A549 (cell line): Measurements from ENCODE around the gene CCT5. TPM values are rescaled to one million over a fixed set of nuclear protein-coding genes. Genes with fewer than 3 reads are reported as not detected.
"Not testable (repeated sequence)": the region's sequence is repeated elsewhere in the genome, so short reads cannot be mapped to it uniquely, and the experiment has no call there.

Experiments
- ATAC-seq, 2 experiments: fragments of 200-7000 bp in 1 of 2; fragments of >200 bp in 1 of 2; cut with Nextera tagmentation in 1 of 2; cut with Tn5 transposase in 1 of 2; 3 replicates each; pipeline versions ENCODE4 v1.8.0 to v1.9.1; 2018 to 2020; ENCODE audit warnings: mild to moderate bottlenecking in 1 of 2, moderate library complexity in 1 of 2
- CTCF ChIA-PET: fragments of 300-600 bp; sonication (Branson Sonifier 250); formaldehyde crosslinking; extraction: SDS; loops from one replicate; lab custom pipeline; 2021; ENCODE audit warnings: antibody characterized with exemption, inconsistent platforms; lab: Yijun Ruan, JAX
- POLR2A ChIA-PET: fragments of 350-600 bp; formaldehyde crosslinking; extraction: SDS; loops from one replicate; lab custom pipeline; 2021; ENCODE audit warnings: antibody characterized with exemption, inconsistent platforms; lab: Yijun Ruan, JAX
- DNase-seq, 2 experiments: peaks; one replicate each; pipeline versions ENCODE4 v3.0.0 to v3.0.0-alpha.2; 2011 to 2016; ENCODE audit warnings: low read depth in 1 of 2, low spot score in 1 of 2
- FAIRE-seq: peaks from 2 replicates; lab custom pipeline; 2011; peaks lifted over from hg19 to GRCh38; lab: Jason Lieb, UNC
- H3K27ac ChIP-seq, 2 experiments: fragments of >200 bp; sonication (Bioruptor Twin); formaldehyde crosslinking; 3 replicates each; pipeline ENCODE4 v1.5.1; 2016 to 2017
- H3K4me1 ChIP-seq: fragments of >200 bp; sonication (Bioruptor Twin); formaldehyde crosslinking; 3 replicates; pipeline ENCODE4 v1.6.1; 2016
- H3K4me2 ChIP-seq: fragments of >200 bp; sonication (Bioruptor Twin); formaldehyde crosslinking; 3 replicates; pipeline ENCODE4 v1.6.1; 2016
- H3K4me3 ChIP-seq: fragments of >200 bp; sonication (Bioruptor Twin); formaldehyde crosslinking; 3 replicates; pipeline ENCODE4 v1.5.1; 2016
- H3K9me3 ChIP-seq: fragments of >200 bp; sonication (Bioruptor Twin); formaldehyde crosslinking; 3 replicates; pipeline ENCODE4 v1.6.1; 2016
- BHLHE40 ChIP-seq: IDR thresholded peaks from 2 replicates; pipeline ENCODE4 v1.6.1; 2012; ENCODE audit warnings: low read depth, low read length, inconsistent platforms
- CBX8 ChIP-seq: fragments of 200-600 bp; sonication (generic); IDR thresholded peaks from 2 replicates; pipeline ENCODE4 v1.6.1; 2016
- CHD2 ChIP-seq: fragments of 150-350 bp; IDR thresholded peaks from 2 replicates; pipeline ENCODE4 v1.6.1; 2014; ENCODE audit warnings: low read length; ENCODE audit not compliant: partially characterized antibody
- EP300 ChIP-seq, 2 experiments: fragments of >200 bp; sonication (Bioruptor Twin); formaldehyde crosslinking; IDR thresholded peaks; 2 replicates in 1 of 2; 3 replicates in 1 of 2; pipeline ENCODE4 v1.6.1; 2016 to 2017
- FOSB ChIP-seq: fragments of 250-450 bp; sonication (Bioruptor Pico); IDR thresholded peaks from 2 replicates; pipeline ENCODE4 v1.5.0; 2020; ENCODE audit warnings: mild to moderate bottlenecking, moderate library complexity
- FOSL2 ChIP-seq, 2 experiments: fragments of 450-650 bp in 1 of 2; fragments of >200 bp in 1 of 2; sonication (Bioruptor Twin) in 1 of 2; formaldehyde crosslinking; IDR thresholded peaks; 2 replicates each; pipeline versions ENCODE4 v1.5.0 to v1.6.1; 2016 to 2020; ENCODE audit warnings: mild to moderate bottlenecking in 1 of 2, moderate library complexity in 1 of 2
- HES2 ChIP-seq: fragments of >200 bp; sonication (Bioruptor Twin); formaldehyde crosslinking; IDR thresholded peaks from 2 replicates; pipeline ENCODE4 v1.6.1; 2016
- HEYL ChIP-seq: fragments of 250-450 bp; sonication (Bioruptor Pico); IDR thresholded peaks from 2 replicates; pipeline ENCODE4 v1.8.0; 2021; ENCODE audit warnings: mild to moderate bottlenecking, moderate library complexity
- MAX ChIP-seq: IDR thresholded peaks from 2 replicates; pipeline ENCODE4 v1.6.1; 2012
- MYC ChIP-seq: IDR thresholded peaks from 2 replicates; pipeline ENCODE4 v1.6.1; 2012; ENCODE audit warnings: mild to moderate bottlenecking, inconsistent platforms, low read length, improper control_type of control experiment, borderline replicate concordance
- NFE2L2 ChIP-seq: fragments of 150-350 bp; conservative IDR thresholded peaks from 2 replicates; pipeline ENCODE4 v1.6.1; 2014; ENCODE audit warnings: low read length
- NR3C1 ChIP-seq: fragments of >200 bp; sonication (Bioruptor Twin); formaldehyde crosslinking; IDR thresholded peaks from 3 replicates; pipeline ENCODE4 v1.6.1; 2017
- POLR2AphosphoS2 ChIP-seq: conservative IDR thresholded peaks from 2 replicates; pipeline ENCODE4 v1.6.1; 2012; ENCODE audit warnings: low read length, improper control_type of control experiment, inconsistent platforms
- RFX5 ChIP-seq: fragments of 450-650 bp; IDR thresholded peaks from 2 replicates; pipeline ENCODE4 v1.7.1; 2014; ENCODE audit warnings: antibody characterized with exemption, mild to moderate bottlenecking, moderate library complexity
- SMC3 ChIP-seq: fragments of >200 bp; sonication (Bioruptor Twin); formaldehyde crosslinking; IDR thresholded peaks from 3 replicates; pipeline ENCODE4 v1.6.1; 2018; ENCODE audit warnings: inconsistent platforms
- ZSCAN20 ChIP-seq: fragments of 250-450 bp; sonication (Bioruptor Pico); IDR thresholded peaks from 2 replicates; pipeline ENCODE4 v1.8.0; 2022; ENCODE audit warnings: mild to moderate bottlenecking, moderate library complexity
- WGBS: methylation state at CpG from one replicate; pipeline ENCODE4 v1.1.6; 2017; ENCODE audit errors: missing lambda C conversion rate; 5-methylcytosine and 5-hydroxymethylcytosine counted together
- polyA plus RNA-seq, 4 experiments: library from polyadenylated mRNA; depleted of rRNA in 3 of 4; stranded (reverse); fragments of >200 nt; fragmentation: RNase III in 1 of 4; extraction: RNeasy Plus Mini Kit Qiagen cat#74134 plus additional on column Dnase treatment in 1 of 4; gene quantifications; 2 replicates in 3 of 4; 3 replicates in 1 of 4; pipeline ENCODE4 v1.2.3, GENCODE V29; 2011 to 2017
- TF ChIP-seq, protein P1 (sequence below): fragments of 250-450 bp; sonication (Bioruptor Pico); IDR thresholded peaks from 2 replicates; pipeline ENCODE4 v1.5.0; 2020; ENCODE audit warnings: low read depth, mild to moderate bottlenecking, moderate library complexity
- TF ChIP-seq, protein P2 (sequence below): IDR thresholded peaks from 2 replicates; pipeline ENCODE4 v1.6.1; 2012
- TF ChIP-seq, protein P3 (sequence below): IDR thresholded peaks from 2 replicates; pipeline ENCODE4 v1.6.1; 2012; ENCODE audit warnings: low read depth, borderline replicate concordance

Gene CCT5
- polyA plus RNA-seq, 2 of the 4 experiments (the other 2 are of a cell fraction) = 730 to 858 TPM

DNA sequence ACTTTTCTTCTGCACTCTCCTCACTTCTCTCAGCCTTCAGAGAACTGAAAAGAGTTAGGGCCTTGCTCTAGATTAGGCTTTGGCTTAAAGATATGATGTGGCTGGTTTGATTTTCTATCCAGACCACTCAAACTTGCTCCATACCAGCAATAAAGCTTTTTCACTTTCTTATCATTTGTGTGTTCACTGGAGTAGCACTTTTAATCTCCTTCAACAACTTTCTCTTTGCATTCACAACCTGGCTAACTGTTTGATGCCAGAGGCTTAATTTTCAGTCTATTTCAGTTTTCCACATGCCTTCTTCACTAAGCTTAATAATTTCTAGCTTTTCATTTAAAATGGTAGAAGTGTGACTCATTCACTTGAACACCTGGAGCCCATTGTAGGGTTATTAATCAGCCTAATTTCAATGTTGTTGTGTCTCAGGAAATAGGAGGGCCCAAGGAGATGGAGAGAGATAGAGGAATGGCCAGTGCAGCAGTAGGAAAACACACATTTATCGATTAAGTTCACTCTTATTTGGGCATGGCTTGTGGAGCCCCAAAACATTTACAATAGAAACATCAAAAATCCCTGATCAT, 6.3 kb upstream of the CCT5 start (continued):
- TF ChIP-seq, protein P1, sequence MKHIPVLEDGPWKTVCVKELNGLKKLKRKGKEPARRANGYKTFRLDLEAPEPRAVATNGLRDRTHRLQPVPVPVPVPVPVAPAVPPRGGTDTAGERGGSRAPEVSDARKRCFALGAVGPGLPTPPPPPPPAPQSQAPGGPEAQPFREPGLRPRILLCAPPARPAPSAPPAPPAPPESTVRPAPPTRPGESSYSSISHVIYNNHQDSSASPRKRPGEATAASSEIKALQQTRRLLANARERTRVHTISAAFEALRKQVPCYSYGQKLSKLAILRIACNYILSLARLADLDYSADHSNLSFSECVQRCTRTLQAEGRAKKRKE (CRISPR knock-in tag) = no peak
- TF ChIP-seq EP300 (IDR thresholded peaks at IDR 0.05) (no peak), HES2 (no peak), NFE2L2 (no peak), NR3C1 (no peak)
- TF ChIP-seq, protein P2, sequence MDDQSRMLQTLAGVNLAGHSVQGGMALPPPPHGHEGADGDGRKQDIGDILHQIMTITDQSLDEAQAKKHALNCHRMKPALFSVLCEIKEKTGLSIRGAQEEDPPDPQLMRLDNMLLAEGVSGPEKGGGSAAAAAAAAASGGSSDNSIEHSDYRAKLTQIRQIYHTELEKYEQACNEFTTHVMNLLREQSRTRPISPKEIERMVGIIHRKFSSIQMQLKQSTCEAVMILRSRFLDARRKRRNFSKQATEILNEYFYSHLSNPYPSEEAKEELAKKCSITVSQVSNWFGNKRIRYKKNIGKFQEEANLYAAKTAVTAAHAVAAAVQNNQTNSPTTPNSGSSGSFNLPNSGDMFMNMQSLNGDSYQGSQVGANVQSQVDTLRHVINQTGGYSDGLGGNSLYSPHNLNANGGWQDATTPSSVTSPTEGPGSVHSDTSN = no peak

GRCh38 chr5:10244342-10244944, 5.6 kb upstream of the CCT5 start:
- TF ChIP-seq POLR2AphosphoS2 = no peak
- FAIRE-seq = no peak
- ChIA-PET CTCF (interaction anchor here (0.6 kb wide), 1 partner anchor 35 kb away, joined by 3 read pairs; no protein-coding TSS in a partner anchor), POLR2A (no interaction called here)
- Histone ChIP-seq H3K27ac (no peak overlapping the region), H3K4me3 (no peak overlapping the region), H3K4me1 (peaks cover 13% of the 10 kb centered on the region), H3K9me3 (no peaks in the 10 kb centered on the region), H3K4me2 (no peak overlapping the region)
- WGBS = 91% methylated on average over 10 of the region's 10 CpGs
- DNase-seq = no peak
- ATAC-seq = no peak

GRCh38 chr5:10246761-10247160, 3.3 kb upstream of the CCT5 start:
- no peak for ATAC-seq
- WGBS = 83% methylated on average over 3 of the region's 3 CpGs
- POLR2A ChIA-PET = no interaction called here
- H3K4me2 ChIP-seq = no peak overlapping the region
- CTCF ChIA-PET = no interaction called here
- no peaks in the 10 kb centered on the region for H3K9me3 ChIP-seq
- no peak overlapping the region for H3K27ac ChIP-seq
- H3K4me3 ChIP-seq = no peak overlapping the region
- no peak for TF ChIP-seq MAX
- no peak for TF ChIP-seq CHD2
- TF ChIP-seq FOSL2 (IDR thresholded peaks at IDR 0.05) = no peak
- no peak for TF ChIP-seq FOSL2 (CRISPR knock-in tag; IDR thresholded peaks at IDR 0.05)
- TF ChIP-seq NFE2L2 = no peak
- TF ChIP-seq EP300 (IDR thresholded peaks at IDR 0.05) = no peak
- DNase-seq = no peak
- no peak for FAIRE-seq
- H3K4me1 ChIP-seq = peaks cover 15% of the 10 kb centered on the region

- H3K9me3 ChIP-seq, H3K4me3 ChIP-seq, POLR2A ChIA-PET, FAIRE-seq, ATAC-seq, H3K4me2 ChIP-seq, CTCF ChIA-PET, DNase-seq, H3K27ac ChIP-seq: not testable (repeated sequence)
- WGBS = 98% methylated on average over 4 of the region's 4 CpGs
- peaks cover 20% of the 10 kb centered on the region for H3K4me1 ChIP-seq
Measured at GRCh38 chr5:10247217-10247616, 2.9 kb upstream of the CCT5 start.

DNA sequence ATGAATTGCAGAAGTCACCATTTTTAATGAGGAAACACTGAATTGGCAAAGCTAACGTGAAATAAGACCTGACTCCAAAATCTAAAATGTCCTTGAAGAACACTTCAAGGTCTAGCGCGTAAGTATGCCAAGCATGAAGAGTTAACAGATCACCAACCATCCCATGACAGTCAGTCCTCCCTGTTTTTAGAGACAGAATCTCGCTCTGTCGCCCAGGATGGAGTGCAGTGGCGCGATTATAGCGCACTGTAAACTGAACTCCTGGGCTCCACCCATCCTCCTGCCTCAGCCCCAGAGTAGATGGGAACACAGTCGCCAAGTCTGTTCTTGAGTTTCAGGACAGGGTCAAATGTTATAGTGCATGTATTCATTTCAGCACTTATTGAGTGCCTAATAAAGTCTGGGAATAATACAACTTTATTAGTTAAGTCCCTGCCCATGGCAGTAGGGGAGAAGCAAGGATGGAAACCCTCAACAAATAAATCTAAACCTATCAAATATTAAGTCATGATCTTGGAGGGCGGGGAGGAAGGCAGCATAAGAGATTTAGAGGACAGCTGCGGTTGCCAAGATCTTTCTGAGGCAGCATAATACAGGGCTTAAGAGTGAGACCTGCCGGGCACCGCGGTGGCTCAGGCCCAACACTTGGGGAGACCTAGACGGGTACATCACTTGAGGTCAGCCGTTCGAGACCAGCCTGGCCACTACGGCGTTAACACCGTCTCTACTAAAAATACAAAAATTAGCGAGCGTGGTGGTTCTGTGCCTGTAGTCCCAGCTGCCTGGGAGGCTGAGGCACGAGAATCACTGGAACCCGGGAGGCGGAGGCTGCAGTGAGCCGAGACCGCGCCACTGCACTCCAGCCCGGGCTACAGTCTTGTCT, 1.5 kb upstream of the CCT5 start:
- no peak for DNase-seq
- POLR2A ChIA-PET = interaction anchor here (2.0 to 3.6 kb wide), 2 partner anchors 15 to 105 kb away, joined by 16 to 29 read pairs; partner anchors contain the start of gene MARCHF6
- TF ChIP-seq, protein P3, sequence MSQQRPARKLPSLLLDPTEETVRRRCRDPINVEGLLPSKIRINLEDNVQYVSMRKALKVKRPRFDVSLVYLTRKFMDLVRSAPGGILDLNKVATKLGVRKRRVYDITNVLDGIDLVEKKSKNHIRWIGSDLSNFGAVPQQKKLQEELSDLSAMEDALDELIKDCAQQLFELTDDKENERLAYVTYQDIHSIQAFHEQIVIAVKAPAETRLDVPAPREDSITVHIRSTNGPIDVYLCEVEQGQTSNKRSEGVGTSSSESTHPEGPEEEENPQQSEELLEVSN = no peak
- no peak for TF ChIP-seq EP300 (IDR thresholded peaks at IDR 0.05)
- TF ChIP-seq SMC3 = no peak
- TF ChIP-seq CBX8 = no peak
- no peak for TF ChIP-seq RFX5
- no peak for TF ChIP-seq ZSCAN20 (CRISPR knock-in tag)
- TF ChIP-seq NR3C1 = no peak
- no peak for TF ChIP-seq HEYL (CRISPR knock-in tag)
- no peak for TF ChIP-seq BHLHE40
- no peak for TF ChIP-seq FOSB (CRISPR knock-in tag)
- no peak for TF ChIP-seq MYC
- peak overlapping the region; percentile 94 for H3K4me2 ChIP-seq
- H3K27ac ChIP-seq = peak overlapping the region; percentile 88 to 98
- CTCF ChIA-PET = interaction anchor here (0.6 to 0.8 kb wide), 2 partner anchors 15 to 201 kb away, joined by 3 to 4 read pairs; no protein-coding TSS in a partner anchor
- H3K9me3 ChIP-seq = no peaks in the 10 kb centered on the region
- H3K4me1 ChIP-seq = peaks cover 32% of the 10 kb centered on the region
- peak in 1 of 2 experiments; percentile 7; a peak in 3 of 6 replicates for ATAC-seq
- H3K4me3 ChIP-seq = peak overlapping the region; percentile 87
- 35% methylated on average over 29 of the region's 29 CpGs for WGBS
- FAIRE-seq = no peak
